HCT116 (cell line): Measurements from ENCODE around the gene PEAK1.

Experiments
- CTCF ChIP-seq, 3 experiments: fragments of 200-600 bp in 1 of 3; sonication (generic) in 1 of 3; IDR thresholded peaks in 2 of 3; conservative IDR thresholded peaks in 1 of 3; 2 replicates each; pipeline ENCODE4 v1.5.1; 2012 to 2017; ENCODE audit warnings: low read depth in 2 of 3, low read length in 2 of 3, antibody characterized with exemption in 1 of 3, borderline replicate concordance in 1 of 3, control low read depth in 1 of 3, mild to moderate bottlenecking in 1 of 3, mixed read lengths in 1 of 3, mixed run types in 1 of 3, moderate library complexity in 1 of 3; ENCODE audit not compliant: insufficient read depth in 1 of 3
- EGR1 ChIP-seq: IDR thresholded peaks from 2 replicates; pipeline ENCODE4 v1.6.1; 2012; ENCODE audit warnings: low read depth
- EZH2 ChIP-seq: fragments of 200-600 bp; sonication (generic); IDR thresholded peaks from 2 replicates; pipeline ENCODE4 v1.6.1; 2017; ENCODE audit warnings: antibody characterized with exemption, mixed run types
- POLR2A ChIP-seq: IDR thresholded peaks from 2 replicates; pipeline ENCODE4 v1.7.0; 2011; ENCODE audit warnings: borderline replicate concordance; ENCODE audit not compliant: insufficient read depth, insufficient read length; ENCODE audit errors: extremely low read depth
- REST ChIP-seq: IDR thresholded peaks from 2 replicates; pipeline ENCODE4 v1.6.1; 2012; ENCODE audit warnings: low read depth
- SIN3A ChIP-seq: IDR thresholded peaks from 2 replicates; pipeline ENCODE4 v1.6.1; 2012; ENCODE audit warnings: low read depth

- TF ChIP-seq EGR1 (no peak), POLR2A (no peak), EZH2 (no peak), REST (no peak), CTCF (IDR thresholded peaks at IDR 0.05 in 2 of 3, conservative IDR thresholded peaks at IDR 0.05 in 1 of 3; ENCODE audit: borderline replicate concordance in 1 of 3, insufficient read depth in 1 of 3, low read depth in 2 of 3, low read length in 2 of 3) (no peak), SIN3A (no peak)
These were observed 52.3 kb downstream of the PEAK1 start for GRCh38 chr15:77367631-77368030.
